HG02623 (cell line): ENCODE data around the gene WNT7A.

Source experiments
- ATAC-seq: cut with Tn5 transposase; IDR thresholded peaks from one replicate; pipeline ENCODE4 v1.9.1; 2021; ENCODE audit warnings: moderate library complexity; ENCODE audit not compliant: unreplicated experiment

The WNT7A gene

GRCh38 chr3:13849018-13849417, 30.9 kb downstream of the WNT7A start:
- ATAC-seq, result no peak

GRCh38 chr3:13846716-13847570, 32.9 kb downstream of the WNT7A start:
- ATAC-seq, result no peak

- ATAC-seq, result no peak
These were observed 33.6 kb downstream of the WNT7A start for GRCh38 chr3:13846238-13846637.

GRCh38 chr3:13845806-13846205, 34.1 kb downstream of the WNT7A start:
- ATAC-seq, result no peak

- ATAC-seq, result no peak
These were observed 35.0 kb downstream of the WNT7A start for GRCh38 chr3:13844911-13845310.

- ATAC-seq, result no peak
These were observed 35.6 kb downstream of the WNT7A start for GRCh38 chr3:13844286-13844685.

- no peak for ATAC-seq
These were observed 36.5 kb downstream of the WNT7A start for GRCh38 chr3:13843351-13843750.

GRCh38 chr3:13842226-13842625, 37.6 kb downstream of the WNT7A start:
- ATAC-seq, result no peak

GRCh38 chr3:13841826-13842225, 38.0 kb downstream of the WNT7A start:
- no peak for ATAC-seq

GRCh38 chr3:13841141-13841540, 38.7 kb downstream of the WNT7A start:
- ATAC-seq, result no peak

- ATAC-seq, result no peak
These were observed 39.4 kb downstream of the WNT7A start for GRCh38 chr3:13840456-13840855.

- no peak for ATAC-seq
These were observed 40.0 kb downstream of the WNT7A start for GRCh38 chr3:13839726-13840340.

- ATAC-seq, result no peak
These were observed 40.6 kb downstream of the WNT7A start for GRCh38 chr3:13839253-13839652.

- no peak for ATAC-seq
These were observed 41.5 kb downstream of the WNT7A start for GRCh38 chr3:13838421-13838820.

GRCh38 chr3:13837751-13838150, 42.1 kb downstream of the WNT7A start:
- ATAC-seq, result no peak

- ATAC-seq, result no peak
These were observed 42.9 kb downstream of the WNT7A start for GRCh38 chr3:13836658-13837587.

- ATAC-seq, result no peak
These were observed 44.6 kb downstream of the WNT7A start for GRCh38 chr3:13835246-13835645.

- no peak for ATAC-seq
These were observed 45.4 kb downstream of the WNT7A start for GRCh38 chr3:13834258-13835035.

- ATAC-seq, result no peak
These were observed 46.2 kb downstream of the WNT7A start for GRCh38 chr3:13833506-13834257.

- no peak for ATAC-seq
These were observed 47.7 kb downstream of the WNT7A start for GRCh38 chr3:13832130-13832529.
